Keratinocyte (primary cell): ENCODE data around the gene NTNG2. TPM values are rescaled to one million over a fixed set of nuclear protein-coding genes. Genes with fewer than 3 reads are reported as not detected.

ENCODE experiments used
- DNase-seq: peaks from one replicate; pipeline ENCODE4 v3.0.0-alpha.2; 2011; ENCODE audit warnings: low read depth, missing footprints, low spot score
- FAIRE-seq: peaks from 2 replicates; lab custom pipeline; 2011; peaks lifted over from hg19 to GRCh38; lab: Jason Lieb, UNC
- H2AFZ ChIP-seq: 2 replicates; pipeline ENCODE4 v1.6.0; 2012; ENCODE audit warnings: low read length, control low read depth, inconsistent platforms; ENCODE audit not compliant: control insufficient read depth
- H3K27ac ChIP-seq: 2 replicates; pipeline ENCODE4 v1.5.1; 2011; ENCODE audit warnings: low read length; ENCODE audit not compliant: control insufficient read depth, insufficient read depth
- H3K27me3 ChIP-seq: 3 replicates; pipeline ENCODE4 v1.6.0; 2011; ENCODE audit warnings: low read length; ENCODE audit not compliant: control insufficient read depth, insufficient read depth; ENCODE audit errors: extremely low read depth
- H3K36me3 ChIP-seq, 2 experiments: 2 replicates in 1 of 2; 3 replicates in 1 of 2; pipeline ENCODE4 v1.5.1; 2011; ENCODE audit warnings: low read length in 2 of 2, mild to moderate bottlenecking in 1 of 2; ENCODE audit not compliant: control insufficient read depth in 2 of 2, insufficient read depth in 2 of 2; ENCODE audit errors: extremely low read depth in 1 of 2
- H3K4me1 ChIP-seq: 3 replicates; pipeline ENCODE4 v1.5.1; 2011; ENCODE audit warnings: low read length; ENCODE audit not compliant: control insufficient read depth, insufficient read depth; ENCODE audit errors: extremely low read depth
- H3K4me2 ChIP-seq: 3 replicates; pipeline ENCODE4 v1.6.0; 2011; ENCODE audit warnings: low read depth, low read length; ENCODE audit not compliant: control insufficient read depth, insufficient read depth; ENCODE audit errors: extremely low read depth
- H3K4me3 ChIP-seq, 3 experiments: fragments of 200-600 bp in 1 of 3; sonication (generic) in 1 of 3; 2 replicates in 2 of 3; 3 replicates in 1 of 3; pipeline ENCODE4 v1.5.1; 2011 to 2016; ENCODE audit warnings: low read length in 3 of 3, mild to moderate bottlenecking in 3 of 3, control low read depth in 2 of 3, inconsistent platforms in 1 of 3, low read depth in 1 of 3, mixed read lengths in 1 of 3, mixed run types in 1 of 3, moderate library complexity in 1 of 3; ENCODE audit not compliant: control insufficient read depth in 2 of 3, insufficient read depth in 2 of 3; ENCODE audit errors: extremely low read depth in 1 of 3
- H3K79me2 ChIP-seq: 2 replicates; pipeline ENCODE4 v1.6.0; 2012; ENCODE audit warnings: low read length; ENCODE audit not compliant: control insufficient read depth, insufficient read depth
- H3K9ac ChIP-seq: 3 replicates; pipeline ENCODE4 v1.6.0; 2011; ENCODE audit warnings: low read length; ENCODE audit not compliant: control insufficient read depth, insufficient read depth; ENCODE audit errors: extremely low read depth
- H3K9me1 ChIP-seq: 3 replicates; pipeline ENCODE4 v1.6.0; 2011; ENCODE audit warnings: low read length; ENCODE audit not compliant: control insufficient read depth, insufficient read depth; ENCODE audit errors: extremely low read depth
- H3K9me3 ChIP-seq: 2 replicates; pipeline ENCODE4 v1.5.1; 2012; ENCODE audit warnings: low read depth, low read length; ENCODE audit not compliant: control insufficient read depth
- H4K20me1 ChIP-seq: 3 replicates; pipeline ENCODE4 v1.6.0; 2011; ENCODE audit warnings: low read length; ENCODE audit not compliant: control insufficient read depth, insufficient read depth; ENCODE audit errors: extremely low read depth
- EZH2 ChIP-seq: IDR thresholded peaks from one replicate; pipeline ENCODE4 v1.6.1; 2012; ENCODE audit warnings: inconsistent platforms, mild to moderate bottlenecking, low read length, moderate library complexity
- dilution Hi-C: fragments of 300-500 bp; cut with MboI; formaldehyde crosslinking; loops from one replicate; pipeline ENCODE4 v1.7.0; 2020; ENCODE audit warnings: low sequenced_read_pairs; ENCODE audit not compliant: extremely low pct_ligation_motif_present
- polyA plus RNA-seq, 5 experiments: library from polyadenylated mRNA; depleted of rRNA in 3 of 5; stranded (reverse) in 3 of 5; stranded (forward) in 1 of 5; unstranded in 1 of 5; fragments of >200 nt; gene quantifications; 1 replicate in 1 of 5; 2 replicates in 3 of 5; 3 replicates in 1 of 5; pipeline versions ENCODE4 v1.2.1 to v1.2.3, GENCODE V29; 2011 to 2012; ENCODE audit warnings: missing spikeins in 2 of 5, low read depth in 1 of 5, low replicate concordance in 1 of 5
- TF ChIP-seq, protein P1 (sequence below), 3 experiments: IDR thresholded peaks in 1 of 3; conservative IDR thresholded peaks in 1 of 3; optimal IDR thresholded peaks in 1 of 3; 2 replicates in 2 of 3; 3 replicates in 1 of 3; pipeline versions ENCODE3 to v1.5.1; 2011; ENCODE audit warnings: low read length in 3 of 3, mild to moderate bottlenecking in 3 of 3, moderate library complexity in 2 of 3, control low read depth in 1 of 3, inconsistent platforms in 1 of 3; ENCODE audit not compliant: insufficient read depth in 2 of 3; ENCODE audit errors: extremely low read depth in 1 of 3

NTNG2 gene
- polyA plus RNA-seq, 1 donor (not counting 4 experiments of a cell fraction or from before 2014, with no cell fraction given) = 0.05 TPM

DNA sequence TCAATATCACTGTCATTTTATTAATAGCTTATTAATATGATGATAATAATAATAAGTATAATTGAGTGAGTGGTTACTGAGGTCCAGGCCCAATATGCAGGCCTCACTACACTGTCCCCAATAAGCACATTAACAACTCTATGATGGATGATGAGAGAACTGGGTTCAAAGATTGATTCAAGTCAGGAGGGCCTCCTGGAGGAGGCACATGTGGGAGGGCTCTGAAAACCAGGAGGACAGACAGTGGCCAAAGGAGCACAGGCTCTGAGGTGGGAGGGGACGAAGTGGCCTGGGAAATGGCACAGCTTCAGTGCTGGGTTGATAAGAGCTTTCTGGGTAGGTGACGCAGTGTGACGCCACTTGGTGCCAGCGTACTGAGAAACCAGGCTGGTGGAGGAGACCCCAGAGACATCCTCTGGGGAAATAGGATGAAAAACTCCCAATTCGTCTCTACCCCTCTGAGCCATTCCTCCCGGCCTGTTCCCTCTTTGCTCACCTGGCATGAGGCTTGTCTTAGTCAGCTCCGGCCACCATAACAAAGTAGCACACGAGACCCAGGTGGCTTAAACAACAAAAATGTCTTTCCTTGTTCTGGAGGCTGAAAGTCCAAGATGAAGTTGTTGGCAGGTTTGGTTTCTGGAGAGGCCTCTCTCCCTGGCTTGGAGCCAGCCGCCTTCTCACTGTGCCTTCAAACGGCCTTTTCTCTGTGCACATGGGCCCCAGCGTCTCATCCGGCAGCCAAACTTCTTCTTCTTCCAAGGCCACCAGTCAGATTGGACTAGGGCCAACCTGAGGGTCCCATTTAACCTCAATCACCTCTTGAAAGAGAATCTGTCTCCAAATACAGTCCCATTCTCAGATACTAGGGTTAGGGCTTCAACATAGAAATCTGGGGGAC lies 31.6 kb downstream of the NTNG2 start:
- dilution Hi-C loops = no loop called here
- Histone ChIP-seq H2AFZ (no peak overlapping the region), H3K9me1 (no peaks in the 10 kb centered on the region), H4K20me1 (no peaks in the 10 kb centered on the region), H3K27me3 (peaks cover 3% of the 10 kb centered on the region), H3K27ac (no peak overlapping the region), H3K9ac (no peak overlapping the region), H3K79me2 (no peaks in the 10 kb centered on the region), H3K9me3 (no peaks in the 10 kb centered on the region), H3K4me3 (no peak overlapping the region), H3K36me3 (no peaks in the 10 kb centered on the region), H3K4me2 (no peak overlapping the region), H3K4me1 (no peaks in the 10 kb centered on the region)
- FAIRE-seq (no peak), DNase-seq (no peak)
- TF ChIP-seq, protein P1, sequence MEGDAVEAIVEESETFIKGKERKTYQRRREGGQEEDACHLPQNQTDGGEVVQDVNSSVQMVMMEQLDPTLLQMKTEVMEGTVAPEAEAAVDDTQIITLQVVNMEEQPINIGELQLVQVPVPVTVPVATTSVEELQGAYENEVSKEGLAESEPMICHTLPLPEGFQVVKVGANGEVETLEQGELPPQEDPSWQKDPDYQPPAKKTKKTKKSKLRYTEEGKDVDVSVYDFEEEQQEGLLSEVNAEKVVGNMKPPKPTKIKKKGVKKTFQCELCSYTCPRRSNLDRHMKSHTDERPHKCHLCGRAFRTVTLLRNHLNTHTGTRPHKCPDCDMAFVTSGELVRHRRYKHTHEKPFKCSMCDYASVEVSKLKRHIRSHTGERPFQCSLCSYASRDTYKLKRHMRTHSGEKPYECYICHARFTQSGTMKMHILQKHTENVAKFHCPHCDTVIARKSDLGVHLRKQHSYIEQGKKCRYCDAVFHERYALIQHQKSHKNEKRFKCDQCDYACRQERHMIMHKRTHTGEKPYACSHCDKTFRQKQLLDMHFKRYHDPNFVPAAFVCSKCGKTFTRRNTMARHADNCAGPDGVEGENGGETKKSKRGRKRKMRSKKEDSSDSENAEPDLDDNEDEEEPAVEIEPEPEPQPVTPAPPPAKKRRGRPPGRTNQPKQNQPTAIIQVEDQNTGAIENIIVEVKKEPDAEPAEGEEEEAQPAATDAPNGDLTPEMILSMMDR (optimal IDR thresholded peaks at IDR 0.05 in 1 of 3, IDR thresholded peaks at IDR 0.05 in 1 of 3, conservative IDR thresholded peaks at IDR 0.05 in 1 of 3; ENCODE audit: extremely low read depth in 1 of 3, insufficient read depth in 2 of 3, low read length in 3 of 3) = no peak
- no peak for TF ChIP-seq EZH2

DNA sequence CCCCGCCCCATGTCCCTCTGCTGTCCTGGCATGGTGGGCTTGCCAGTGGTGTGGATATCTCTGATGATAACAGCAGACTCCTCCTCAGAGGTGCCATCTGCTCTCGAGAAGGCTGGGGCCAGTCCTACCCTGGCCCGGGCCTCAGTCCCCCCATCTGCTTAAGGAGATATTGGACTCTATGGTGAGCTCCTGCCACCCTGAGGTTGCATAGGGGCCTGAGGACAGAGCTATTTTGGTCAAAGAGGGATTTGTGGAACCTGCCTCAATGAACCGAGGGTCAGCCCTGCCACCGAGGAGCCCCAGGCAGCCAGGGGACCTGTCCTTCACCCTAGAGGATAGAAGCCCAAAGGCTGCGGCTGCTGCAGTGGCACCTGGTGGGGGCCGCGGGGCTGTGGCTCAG lies 32.6 kb downstream of the NTNG2 start:
- no peak overlapping the region for H3K9ac ChIP-seq
- H3K27me3 ChIP-seq = no peaks in the 10 kb centered on the region
- dilution Hi-C loops = no loop called here
- H2AFZ ChIP-seq = no peak overlapping the region
- H3K79me2 ChIP-seq = no peaks in the 10 kb centered on the region
- TF ChIP-seq, protein P1 (optimal IDR thresholded peaks at IDR 0.05 in 1 of 3, IDR thresholded peaks at IDR 0.05 in 1 of 3, conservative IDR thresholded peaks at IDR 0.05 in 1 of 3; ENCODE audit: extremely low read depth in 1 of 3, insufficient read depth in 2 of 3, low read length in 3 of 3) = no peak
- TF ChIP-seq EZH2 = no peak
- no peak overlapping the region for H3K4me3 ChIP-seq
- no peaks in the 10 kb centered on the region for H3K9me1 ChIP-seq
- FAIRE-seq (no peak), DNase-seq (no peak)
- no peaks in the 10 kb centered on the region for H3K4me1 ChIP-seq
- H3K9me3 ChIP-seq = no peaks in the 10 kb centered on the region
- H4K20me1 ChIP-seq = no peaks in the 10 kb centered on the region
- H3K27ac ChIP-seq = no peak overlapping the region
- H3K36me3 ChIP-seq = no peaks in the 10 kb centered on the region
- no peak overlapping the region for H3K4me2 ChIP-seq
